Activated T-cell treated with anti-CD3 and anti-CD28 coated beads, Interleukin-2, amount 50 U/mL, for 48 hours (primary cell): Measurements from ENCODE around the gene BCAP29.

Experiments used
- DNase-seq, 2 experiments: peaks; one replicate each; pipeline ENCODE4 v3.0.0-alpha.2; 2020

Gene BCAP29

DNA sequence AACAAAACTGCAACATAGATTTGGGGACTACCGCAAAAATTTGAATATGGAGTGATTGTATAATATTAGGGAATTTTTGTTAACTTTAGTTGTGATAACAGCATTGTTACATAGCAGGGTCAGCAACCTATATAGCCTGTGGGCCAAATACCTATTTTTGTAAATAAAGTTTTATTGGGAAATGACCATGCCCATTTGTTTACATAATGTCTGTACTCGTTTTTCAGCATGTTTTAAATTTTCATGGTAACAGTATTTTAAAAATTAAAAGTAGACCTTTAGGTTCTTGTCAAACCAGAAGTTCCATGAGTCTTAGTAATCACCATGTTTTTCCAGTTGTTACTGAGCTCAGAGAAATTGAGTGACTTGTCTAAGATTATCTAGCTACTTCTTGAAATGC, 4.7 kb downstream of the BCAP29 start:
- no peak for DNase-seq

GRCh38 chr7:107588529-107589130, 8.6 kb downstream of the BCAP29 start:
- no peak for DNase-seq

DNA sequence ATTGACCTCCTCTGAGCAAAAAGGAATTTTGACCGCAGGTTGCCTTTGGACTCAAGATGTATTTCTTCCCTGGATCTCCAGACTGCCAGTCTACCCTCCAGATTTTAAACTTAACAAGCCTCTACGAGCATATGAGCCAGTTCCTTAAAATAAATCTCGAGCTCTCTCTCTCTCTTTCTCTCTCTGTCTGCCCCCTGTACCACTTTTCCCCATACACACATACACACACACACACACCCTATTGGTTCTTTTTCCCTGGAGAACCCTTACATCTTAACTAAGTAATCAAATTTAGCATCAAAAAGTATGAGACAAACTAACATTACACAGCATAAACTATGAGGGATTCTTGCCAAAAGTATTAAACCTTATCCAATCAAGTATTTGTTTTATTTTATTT, 11.4 kb downstream of the BCAP29 start:
- no peak for DNase-seq

GRCh38 chr7:107592361-107593024, 12.4 kb downstream of the BCAP29 start:
- no peak for DNase-seq

DNA sequence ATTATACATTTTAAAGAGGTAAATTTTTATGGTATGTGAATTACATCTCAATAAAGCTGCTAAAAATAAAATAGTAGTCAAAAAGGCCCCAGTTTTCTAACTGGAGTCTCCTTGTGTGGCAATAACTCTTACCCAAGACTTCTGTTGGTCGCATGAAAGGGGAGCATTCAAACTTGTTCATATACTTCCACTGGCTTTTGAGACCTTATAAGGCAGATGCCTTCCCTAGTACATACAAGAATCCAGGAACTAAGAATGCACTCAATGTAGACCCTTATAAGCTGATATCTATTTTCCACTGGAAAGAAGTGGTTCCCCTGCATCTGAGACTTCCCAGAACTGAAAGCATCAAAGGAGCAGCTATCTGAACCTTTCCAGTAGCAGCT, 13.0 kb downstream of the BCAP29 start:
- DNase-seq = no peak

DNA sequence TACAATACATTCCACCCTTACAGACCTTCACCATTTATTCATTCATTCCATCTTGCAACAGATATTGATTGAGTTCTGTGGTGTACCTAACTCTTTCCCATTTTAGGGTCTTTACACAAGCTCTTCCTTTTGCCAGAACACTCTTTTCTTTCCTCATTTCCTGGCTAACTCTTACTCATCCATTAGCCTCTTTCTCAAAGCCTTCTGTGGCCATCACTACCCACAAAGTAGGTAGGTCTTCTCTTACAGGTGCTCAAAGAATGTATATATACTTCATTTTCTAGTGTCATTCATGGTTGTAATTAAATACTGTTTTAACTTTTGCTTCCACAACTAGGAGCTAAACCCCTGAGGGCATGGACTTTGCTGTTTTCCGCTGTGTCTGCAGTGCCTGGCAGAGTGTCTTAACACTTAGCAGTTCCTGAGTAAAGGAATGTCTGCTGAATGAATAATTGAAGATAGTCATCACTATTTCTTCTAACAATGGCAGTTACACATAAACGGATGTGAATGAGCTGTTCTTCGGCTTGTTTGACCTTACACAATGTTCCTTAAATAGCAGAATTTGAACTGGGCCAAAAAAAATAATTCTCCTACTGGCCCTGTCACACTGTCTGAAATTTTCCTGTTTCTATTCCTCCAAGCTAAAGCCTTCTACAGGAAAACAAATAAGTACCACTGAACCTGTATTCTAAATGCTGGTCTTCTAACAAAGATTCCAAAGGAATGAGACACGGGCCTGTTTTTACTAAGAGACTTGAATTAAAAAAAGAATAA, 15.1 kb downstream of the BCAP29 start:
- no peak for DNase-seq

- no peak for DNase-seq
Observed at GRCh38 chr7:107596881-107597581, 17.0 kb downstream of the BCAP29 start.

GRCh38 chr7:107597582-107597916, 17.5 kb downstream of the BCAP29 start:
- DNase-seq = no peak

GRCh38 chr7:107597953-107598352, 17.9 kb downstream of the BCAP29 start:
- no peak for DNase-seq

DNA sequence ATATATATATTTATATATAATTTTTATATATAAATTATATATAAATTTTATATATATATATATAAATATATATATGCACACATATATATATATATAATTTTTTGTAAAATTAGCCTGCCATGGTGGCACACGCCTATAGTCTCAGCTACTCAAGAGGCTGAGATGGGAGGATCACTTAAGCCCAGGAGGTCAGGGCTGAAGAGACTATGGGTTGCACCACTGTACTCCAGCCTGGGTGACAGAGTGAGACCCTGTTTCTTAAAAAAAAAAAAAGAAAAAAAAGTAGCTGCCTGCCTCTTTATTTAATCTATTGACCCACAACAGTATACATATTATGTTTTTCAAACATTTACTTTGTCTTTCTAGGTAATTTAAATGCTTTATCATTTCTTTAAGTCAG, 19.2 kb downstream of the BCAP29 start:
- DNase-seq = no peak

- no peak for DNase-seq
Observed at GRCh38 chr7:107600816-107601215, 20.8 kb downstream of the BCAP29 start.

DNA sequence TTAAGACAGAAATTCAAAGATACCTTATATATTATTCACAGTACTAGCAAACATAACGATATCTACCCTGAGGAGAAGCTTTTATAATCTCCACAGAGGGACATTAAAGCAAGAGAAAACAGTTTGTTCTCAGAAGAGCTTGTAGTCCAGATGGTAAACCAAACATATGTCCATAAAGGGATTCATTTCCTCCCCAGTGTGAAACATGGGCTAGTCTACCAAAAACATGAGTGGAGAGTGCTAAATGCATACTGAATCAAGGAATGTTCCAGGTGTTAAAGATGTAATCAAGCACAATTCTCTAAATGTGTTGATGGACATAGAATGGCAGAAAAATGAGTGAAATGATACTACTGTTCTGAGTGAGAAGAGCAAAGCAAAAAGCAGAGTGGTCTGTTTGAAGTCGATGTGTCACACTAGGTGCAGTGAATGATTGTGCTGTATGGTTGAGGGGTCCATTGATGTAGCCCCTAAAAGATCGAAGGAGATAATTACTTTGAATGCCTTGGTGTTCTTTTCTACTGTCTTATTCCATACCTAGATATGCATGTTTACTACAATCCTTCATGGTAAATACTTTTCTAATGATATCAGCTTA, 25.3 kb downstream of the BCAP29 start:
- DNase-seq = no peak

DNA sequence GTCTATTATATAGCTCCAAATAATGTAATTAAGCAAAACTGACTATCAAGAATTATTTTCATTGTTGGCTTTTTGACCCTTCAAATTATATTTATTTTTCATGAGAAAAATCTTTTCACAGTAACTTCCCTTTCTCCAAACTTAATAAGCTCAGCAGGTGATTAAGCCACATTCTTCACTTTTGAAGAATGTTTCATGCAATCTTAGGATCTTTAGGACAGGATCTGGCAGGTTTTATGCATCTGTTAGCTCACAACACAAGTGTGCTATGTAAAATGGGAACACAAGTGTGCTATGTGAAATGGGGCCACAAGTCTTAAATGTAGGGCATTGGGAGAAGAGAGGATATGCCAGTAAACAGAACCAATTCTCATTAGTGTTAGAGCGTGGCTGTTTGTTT, 26.3 kb downstream of the BCAP29 start:
- no peak for DNase-seq

- DNase-seq = no peak
Observed at GRCh38 chr7:107609811-107610261, 29.8 kb downstream of the BCAP29 start.

DNA sequence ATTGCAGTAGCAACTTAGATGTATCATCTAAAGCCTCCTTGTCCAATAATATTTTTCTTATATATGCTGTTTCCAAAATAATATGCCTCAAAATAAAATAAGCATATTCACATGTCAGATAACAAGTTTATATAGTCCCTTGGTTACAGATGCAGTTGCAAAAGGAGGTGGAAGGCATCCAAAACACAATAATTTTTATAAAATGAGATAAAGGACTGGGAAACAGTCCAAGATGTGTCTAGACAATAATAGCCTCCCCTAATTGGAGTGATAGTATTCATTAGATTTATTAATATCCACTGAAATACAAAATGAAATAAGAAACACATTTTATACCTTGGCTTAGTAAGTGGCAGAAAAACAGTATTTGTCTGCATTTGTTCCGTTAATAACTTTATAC, 30.3 kb downstream of the BCAP29 start:
- DNase-seq = no peak

DNA sequence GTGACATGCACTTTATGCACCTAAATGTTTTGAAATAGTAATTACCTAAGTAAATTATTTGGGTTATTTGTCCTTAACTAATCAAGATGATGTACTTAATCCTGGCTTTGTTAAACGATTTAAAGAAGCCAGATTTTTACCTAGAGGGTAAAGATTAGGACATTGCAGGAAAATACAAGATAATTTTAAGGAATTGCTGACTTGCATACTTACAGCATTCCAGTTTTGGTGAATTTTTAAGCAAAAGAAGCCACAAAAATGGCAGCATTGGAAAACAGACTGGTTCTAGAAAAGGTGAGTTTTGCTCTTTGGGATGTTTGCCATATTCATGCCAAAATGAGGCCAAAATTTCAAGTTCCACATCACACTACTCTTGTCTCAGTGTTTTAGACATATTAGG, 33.4 kb downstream of the BCAP29 start:
- no peak for DNase-seq

- DNase-seq = no peak
Observed at GRCh38 chr7:107613948-107614347, 33.9 kb downstream of the BCAP29 start.

DNA sequence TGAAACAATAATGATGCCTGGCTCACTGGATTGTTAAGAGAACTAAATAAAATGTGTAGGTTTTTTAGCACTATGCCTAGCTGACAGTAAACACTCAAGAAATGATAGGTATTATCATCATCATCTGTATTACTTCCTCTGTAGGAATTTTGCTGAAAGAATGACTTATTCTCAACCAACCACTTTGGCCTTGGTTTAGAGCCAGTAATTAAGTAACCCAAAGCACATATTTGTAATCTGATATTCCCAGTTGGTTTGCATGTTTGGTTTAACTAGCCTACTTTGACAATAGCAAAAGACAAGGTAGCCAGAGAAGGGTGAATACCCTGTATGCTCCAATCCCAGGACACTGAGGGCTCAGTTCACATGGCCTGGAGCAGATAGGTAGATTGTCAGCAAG, 34.4 kb downstream of the BCAP29 start:
- DNase-seq = no peak

DNA sequence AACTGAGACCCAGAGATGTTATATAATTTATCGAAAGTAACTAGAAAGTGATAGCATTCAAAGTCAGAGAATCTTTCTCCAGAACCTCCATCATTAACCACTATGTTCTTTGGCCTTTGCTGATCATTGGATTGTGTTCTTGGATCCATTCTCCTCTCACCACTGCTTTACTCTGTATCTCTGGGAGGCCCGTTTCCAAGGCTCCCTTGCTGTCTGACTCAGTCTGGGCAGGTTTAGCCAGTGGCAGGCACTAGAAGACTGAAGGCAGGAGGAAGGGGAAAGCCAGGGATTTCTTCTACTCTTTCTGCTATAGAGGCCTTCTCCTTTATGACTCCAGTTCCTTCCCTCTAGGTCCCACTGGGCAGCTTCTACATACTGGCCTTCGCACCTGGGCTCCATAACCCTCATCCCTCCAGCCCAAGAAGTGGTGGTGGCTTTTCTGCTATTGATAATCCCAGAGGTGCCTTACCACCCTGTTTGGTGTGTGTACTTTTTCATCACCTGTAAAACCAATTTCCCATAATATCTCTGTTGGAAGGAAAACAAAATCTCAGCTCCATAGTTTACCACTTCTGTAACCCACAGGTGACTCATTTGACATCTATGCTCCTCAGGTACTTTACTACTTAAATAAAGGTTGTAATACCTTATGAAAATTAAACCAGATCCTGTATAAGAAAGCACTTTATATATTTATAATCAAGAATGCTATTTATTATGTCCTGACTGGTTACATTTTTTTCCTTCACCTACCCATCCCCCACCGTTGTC, 36.0 kb downstream of the BCAP29 start:
- DNase-seq = no peak

GRCh38 chr7:107622429-107622828, 42.4 kb downstream of the BCAP29 start:
- DNase-seq = no peak

- DNase-seq = no peak
Observed at GRCh38 chr7:107622894-107623293, 42.8 kb downstream of the BCAP29 start.

- DNase-seq = no peak
Observed at GRCh38 chr7:107627002-107627401, 47.0 kb downstream of the BCAP29 start.
